GM21526 (cell line): Measurements from ENCODE around the gene NDUFA5.

Experiments
- ATAC-seq: cut with Tn5 transposase; IDR thresholded peaks from one replicate; pipeline ENCODE4 v1.9.1; 2021; ENCODE audit warnings: moderate library complexity; ENCODE audit not compliant: unreplicated experiment, low FRiP score

The NDUFA5 gene

DNA sequence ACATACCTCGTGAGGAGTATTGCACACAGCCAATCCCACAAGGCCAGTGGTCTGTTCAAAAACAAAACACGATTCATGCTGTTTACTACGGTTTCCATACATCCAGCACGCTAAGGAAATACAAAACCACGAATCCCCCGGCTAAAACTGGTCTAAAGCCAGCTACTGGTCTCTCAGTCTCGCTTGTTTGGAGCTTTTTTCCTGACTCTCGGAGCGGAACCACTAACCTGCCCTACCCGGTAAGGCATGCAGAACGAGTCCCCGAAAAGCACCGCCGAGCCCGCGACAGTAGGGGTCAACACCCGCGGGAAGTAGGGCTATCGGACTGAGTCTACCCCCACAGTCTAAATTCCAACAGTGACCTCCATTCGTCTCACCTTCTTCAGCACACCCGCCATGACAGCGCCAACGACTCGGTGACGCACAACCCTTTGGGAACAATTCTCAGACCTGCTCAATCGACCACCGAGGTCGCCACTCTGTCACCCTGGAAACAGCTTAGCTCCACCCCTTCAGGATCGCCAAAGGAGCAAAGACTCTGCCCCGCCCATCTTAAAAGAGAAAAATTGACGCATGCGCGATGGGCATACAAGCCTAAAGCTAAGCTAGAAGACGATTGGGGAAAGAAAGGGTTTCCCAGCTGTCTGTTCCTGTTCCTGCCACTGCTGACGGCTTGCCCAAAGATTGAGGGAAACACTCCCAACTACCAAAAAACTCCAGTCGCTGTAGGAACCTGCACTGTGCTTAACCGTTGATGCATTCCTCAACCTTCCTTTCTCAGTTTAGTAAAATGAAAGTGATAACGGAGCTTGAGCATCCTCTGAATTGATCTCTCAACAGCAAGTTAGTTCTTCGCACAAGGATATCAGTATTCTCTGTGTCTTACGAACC, at the start of gene NDUFA5:
Gene NDUFA5 (minus strand): TSS at position 421 of the 891 bp plus-strand sequence. CDS start 23 bp downstream, at position 398.
- ATAC-seq, result peak; percentile 95

DNA sequence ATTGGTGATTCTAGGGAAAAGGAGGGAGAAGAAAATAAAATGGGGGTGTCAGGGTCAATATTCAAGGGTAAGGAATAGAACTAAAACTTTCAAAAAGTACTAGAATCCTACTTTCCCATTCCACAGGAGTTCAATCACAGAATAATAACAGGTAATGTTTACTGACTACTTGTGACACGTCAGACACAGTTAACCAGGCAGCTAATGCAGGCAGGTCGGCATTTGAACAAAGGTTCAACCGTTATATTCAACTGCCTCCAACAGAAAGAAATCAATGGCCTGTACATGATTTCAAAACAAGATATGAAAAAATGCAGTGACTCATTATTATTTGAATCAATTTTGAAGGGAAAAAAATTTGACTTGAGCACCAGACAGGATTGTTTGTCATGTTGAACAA, 47.1 kb upstream of the NDUFA5 start:
- no peak for ATAC-seq

DNA sequence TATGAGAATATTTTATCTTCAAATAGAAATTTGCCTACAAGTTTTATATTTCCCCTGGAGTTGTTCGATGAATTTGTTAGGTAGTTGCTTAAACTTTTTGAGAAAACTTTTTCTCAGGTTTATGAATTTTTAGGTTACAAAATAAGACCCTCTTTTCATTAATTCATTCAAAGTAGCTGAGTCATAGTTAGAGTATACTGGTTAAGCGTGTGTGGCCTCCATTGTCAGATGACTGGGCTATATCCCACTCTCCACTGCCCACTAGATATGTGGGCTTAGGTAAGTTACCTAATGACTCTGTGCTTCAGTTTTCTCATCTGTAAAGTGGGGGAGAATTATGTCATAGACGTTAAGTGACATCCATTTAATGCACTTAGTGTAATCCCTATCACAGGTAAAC, 45.0 kb upstream of the NDUFA5 start:
- ATAC-seq, result no peak

DNA sequence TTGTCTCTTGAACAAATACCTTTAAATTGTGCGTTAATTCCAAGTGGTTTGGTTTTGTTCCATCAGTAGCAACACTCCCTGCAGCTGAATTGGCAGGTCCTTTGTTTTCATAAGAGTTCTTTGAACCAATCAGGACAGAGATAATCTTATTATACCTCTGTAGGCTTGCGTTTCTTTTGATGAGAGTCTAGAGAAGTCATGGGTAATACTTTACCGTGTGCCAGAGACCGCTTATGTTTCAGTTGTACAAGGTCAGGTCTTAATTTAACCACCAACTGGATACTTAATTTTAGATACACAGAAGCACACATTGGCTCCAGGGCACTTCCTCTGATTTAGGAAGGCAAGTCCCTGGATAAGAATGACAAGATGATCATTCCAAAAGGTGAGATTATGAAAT, 43.9 kb upstream of the NDUFA5 start, which contains the start of gene ASB15:
Gene ASB15 (plus strand): TSS at position 292 of the 400 bp plus-strand sequence. CDS start 12,682 bp downstream, outside the sequence.
- no peak for ATAC-seq

DNA sequence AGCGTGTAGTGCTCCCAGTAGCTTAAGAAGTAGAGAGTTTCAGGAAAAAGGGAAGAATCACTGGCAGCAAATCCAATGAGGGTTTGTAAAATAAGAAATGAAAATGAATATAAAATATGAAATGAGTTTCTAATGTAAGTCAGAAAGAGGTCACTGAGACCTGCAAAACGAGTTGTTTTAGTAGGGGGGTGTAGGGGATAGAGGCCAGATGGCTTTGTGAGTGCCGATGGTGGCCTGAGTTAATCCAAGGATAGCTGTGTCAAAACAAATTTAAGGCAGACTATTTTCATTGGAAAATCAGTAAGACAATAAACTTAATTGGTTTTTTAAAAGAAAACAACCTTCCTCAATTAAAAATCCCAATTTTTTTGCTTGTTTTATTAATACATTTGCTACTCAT, 43.3 kb upstream of the NDUFA5 start:
- no peak for ATAC-seq

DNA sequence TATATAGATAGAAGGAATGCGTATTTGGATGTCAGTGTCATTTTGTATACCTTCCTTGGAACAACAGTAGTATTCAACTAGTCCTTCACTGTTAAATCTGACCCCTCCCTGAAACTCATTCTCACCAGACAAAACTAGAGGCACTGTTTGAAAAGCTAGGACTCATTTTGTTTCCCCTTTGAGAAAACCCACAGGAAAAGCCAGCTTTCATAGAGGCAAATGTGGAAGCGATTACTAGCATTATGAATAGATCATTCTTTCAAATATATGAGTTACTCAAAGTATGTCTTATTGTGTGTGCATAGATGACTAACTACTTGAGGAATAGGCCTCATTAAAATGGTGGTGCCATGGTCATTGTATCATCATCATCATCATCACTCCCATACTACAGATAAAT, 42.1 kb upstream of the NDUFA5 start:
- no peak for ATAC-seq

DNA sequence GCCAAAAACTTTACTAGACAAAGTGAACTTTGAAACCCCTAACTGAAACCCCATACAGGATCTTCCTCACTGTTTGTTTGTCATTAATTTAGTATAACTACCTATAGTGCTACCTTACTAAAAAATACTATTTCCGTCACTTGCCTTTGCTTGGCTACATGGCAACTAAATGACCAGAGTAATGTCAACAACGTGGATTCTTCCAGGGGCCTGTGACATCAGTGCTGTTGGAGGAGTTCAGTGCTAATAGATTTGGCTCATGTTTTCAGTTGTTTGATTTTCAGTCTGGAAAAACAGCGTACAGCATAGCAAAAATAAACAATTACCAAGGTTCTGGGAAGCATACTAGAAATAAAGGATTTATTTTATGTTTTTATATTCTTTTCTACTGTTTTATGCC, 41.0 kb upstream of the NDUFA5 start:
- no peak for ATAC-seq

DNA sequence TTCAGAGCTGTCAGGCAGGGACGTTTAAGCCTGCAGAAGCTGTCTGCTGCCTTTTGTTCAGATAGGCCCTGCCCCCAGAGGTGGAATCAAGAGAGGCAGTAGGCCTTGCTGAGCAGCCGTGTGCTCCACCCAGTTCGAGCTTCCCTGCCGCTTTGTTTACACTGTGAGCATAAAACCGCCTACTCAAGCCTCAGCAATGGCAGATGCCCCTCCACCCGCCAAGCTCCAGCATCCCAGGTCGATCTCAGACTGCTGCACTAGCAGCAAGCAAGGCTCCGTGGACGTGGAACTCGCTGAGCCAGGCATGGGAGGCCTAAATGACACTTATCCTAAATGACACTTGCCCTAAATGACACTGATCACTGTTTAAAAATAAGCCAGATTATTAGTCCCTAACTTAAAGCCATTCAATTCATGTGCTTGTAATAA, 37.2 kb upstream of the NDUFA5 start:
- no peak for ATAC-seq

DNA sequence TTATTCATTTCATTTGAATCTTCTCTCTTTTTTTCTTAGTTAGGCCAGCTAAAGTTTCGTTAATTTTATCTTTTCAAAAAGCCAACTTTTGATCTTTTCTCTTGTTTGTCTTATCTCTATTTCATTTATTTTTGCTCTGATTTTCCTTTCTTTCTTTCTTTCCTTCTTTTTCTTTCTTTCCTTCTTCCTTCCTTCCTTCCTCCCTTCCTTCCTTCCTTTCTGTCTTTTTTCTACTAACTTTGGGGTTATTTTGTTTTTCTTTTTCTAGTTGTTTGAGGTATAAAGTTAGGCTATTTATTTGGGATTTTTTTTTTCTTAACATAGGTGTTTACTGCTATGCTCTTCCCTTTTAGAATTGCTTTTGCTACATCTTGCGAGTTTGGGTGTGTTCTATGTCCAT, 30.8 kb upstream of the NDUFA5 start:
- ATAC-seq, result no peak

DNA sequence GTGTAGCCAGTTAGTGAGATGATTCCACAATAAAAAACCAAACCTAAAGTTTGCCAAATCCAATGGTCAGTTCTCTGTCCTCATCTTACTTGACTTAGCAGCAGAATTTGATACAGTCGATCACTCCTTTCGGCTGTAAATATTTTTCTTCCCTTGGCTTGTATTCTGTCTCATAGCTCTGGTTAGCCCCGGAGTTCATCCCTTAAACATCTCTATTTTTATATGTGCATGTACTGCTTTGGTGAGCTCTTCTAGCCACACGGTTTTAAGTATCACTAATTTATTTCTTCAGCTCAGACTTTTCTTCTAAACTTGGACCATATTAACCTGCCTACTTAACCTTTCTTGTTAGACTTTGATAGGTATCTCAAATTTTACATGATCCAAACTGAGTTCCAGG, 26.2 kb upstream of the NDUFA5 start:
- no peak for ATAC-seq

DNA sequence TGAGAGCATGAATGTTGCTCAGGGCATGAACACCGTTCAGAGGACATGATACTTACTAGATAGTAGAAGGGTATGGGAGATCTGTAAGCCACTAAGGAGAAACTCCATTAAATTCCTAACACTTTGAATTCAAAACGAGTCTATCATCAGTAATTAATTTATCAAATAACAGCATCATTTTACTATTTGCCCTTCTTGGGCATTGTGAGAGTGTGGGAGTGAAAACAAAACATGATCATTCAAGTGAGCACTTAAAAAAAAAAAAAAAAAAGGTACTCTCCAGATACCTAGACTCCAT, 23.5 kb upstream of the NDUFA5 start:
- ATAC-seq, result peak; percentile 11

DNA sequence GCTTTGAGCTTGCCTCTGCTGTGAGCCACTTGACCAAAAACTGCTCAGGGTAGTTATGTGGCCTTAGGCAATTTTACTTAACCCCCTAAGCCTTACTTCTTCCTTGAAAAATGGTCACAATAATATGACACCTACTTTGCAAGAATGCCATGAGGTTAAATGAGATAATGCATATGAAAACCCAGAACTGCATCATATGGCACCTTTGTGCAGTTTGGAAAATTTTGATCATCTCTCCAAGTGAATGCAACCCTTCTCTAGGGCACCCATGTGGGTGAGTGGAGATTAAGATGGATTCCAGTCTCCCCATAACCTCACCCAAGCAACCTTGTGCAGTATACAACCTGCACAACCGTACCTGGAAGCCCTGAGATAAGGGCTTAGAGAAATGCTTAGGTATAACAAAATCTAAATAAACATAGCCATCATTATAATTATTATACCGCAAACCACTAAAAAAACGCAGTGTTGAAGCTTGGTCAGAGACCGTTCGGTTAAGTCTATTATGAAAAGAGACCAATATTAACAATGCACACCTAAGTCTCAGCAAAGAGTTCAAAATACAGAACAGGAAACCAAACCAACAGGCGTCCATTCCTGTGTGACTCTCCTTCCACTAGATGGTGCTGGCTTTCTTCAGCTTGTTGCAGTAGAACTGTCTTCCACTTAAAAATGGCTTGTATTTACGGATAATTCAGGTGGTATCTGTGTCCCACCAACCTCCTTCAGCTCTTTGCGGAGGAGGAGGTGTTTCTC, 23.0 kb upstream of the NDUFA5 start:
- peak; percentile 74 for ATAC-seq

DNA sequence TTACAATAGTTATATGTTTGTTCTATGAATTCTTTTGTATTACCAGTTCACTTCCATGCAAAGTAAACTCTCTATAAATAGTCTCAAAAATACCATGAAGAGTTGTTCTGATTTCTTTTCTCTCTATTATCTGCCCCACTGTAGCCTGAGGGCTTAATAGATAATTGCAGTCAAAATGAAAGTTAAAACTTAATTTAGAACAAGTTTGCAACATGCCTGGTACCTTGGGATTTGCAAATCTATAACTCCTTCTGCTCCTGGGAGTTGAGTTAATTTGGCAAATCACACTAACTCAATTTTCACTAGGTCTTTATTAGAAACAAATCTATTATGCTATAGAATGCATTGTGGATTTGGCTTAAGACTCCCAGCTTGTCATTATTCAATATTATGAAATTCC, 21.8 kb upstream of the NDUFA5 start:
- no peak for ATAC-seq

DNA sequence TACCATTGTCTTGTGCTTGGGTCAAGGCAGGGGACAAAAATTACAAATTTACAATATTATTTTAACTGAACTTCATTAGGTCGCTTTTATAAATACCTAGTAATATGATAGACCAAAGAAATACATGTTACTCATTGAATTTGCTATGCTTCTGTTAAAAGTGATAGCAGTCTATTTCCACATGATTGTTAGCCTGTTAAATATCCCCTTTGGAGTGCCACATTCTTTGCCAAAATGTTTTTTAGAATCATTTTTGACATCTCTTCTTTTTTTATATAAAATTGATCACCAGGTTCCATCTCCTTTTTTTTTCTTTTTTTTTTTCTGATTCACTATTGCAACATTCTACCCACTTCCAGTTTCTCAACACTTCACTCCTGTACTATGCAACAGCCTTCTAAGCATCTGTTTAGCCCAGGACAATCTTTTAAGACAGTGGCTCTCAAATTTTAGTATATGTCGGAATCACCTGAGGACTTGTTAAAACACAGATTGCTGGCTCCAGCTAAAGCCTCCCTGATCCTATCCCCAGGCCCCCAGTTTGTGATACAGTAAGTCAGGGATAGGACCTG, 16.4 kb upstream of the NDUFA5 start:
- ATAC-seq, result no peak

DNA sequence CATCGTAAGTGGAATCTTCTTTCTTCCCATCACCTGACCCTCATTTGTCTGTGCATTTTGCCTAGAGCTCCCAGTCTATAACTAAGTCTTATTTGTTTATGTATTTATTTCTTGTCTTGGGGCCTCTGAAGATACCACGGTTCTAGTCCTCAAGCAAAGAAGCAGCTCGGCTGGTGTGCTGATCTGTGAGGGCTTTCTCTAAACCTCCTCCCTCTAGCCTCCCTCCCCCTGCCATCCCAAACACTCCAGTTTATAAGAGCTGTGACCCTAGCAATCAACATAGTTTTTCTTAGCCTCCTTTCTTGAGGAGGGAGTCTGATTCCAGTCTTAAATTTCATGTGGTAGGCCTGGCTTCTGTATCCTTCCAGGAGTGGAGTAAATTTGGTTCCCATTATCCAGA, 15.7 kb upstream of the NDUFA5 start:
- ATAC-seq, result no peak

DNA sequence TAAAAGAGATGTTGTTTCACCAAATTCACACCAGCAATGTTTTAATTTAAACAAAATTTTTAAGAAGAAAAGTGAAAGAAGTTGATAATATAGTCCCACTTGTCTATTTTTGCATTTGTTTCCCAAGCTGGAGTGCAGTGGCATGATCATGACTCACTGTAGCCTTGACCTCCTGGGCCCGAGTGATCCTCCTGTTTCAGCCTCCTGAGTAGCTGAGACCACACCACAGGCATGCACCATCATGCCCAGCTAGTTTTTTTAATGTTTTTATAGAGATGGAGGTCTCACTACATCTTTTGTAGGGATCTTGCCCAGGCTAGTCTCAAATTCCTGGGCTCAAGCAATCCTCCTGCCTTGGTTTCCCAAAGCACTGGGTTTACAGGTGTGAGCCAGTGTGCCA, 14.1 kb upstream of the NDUFA5 start:
- ATAC-seq, result no peak

DNA sequence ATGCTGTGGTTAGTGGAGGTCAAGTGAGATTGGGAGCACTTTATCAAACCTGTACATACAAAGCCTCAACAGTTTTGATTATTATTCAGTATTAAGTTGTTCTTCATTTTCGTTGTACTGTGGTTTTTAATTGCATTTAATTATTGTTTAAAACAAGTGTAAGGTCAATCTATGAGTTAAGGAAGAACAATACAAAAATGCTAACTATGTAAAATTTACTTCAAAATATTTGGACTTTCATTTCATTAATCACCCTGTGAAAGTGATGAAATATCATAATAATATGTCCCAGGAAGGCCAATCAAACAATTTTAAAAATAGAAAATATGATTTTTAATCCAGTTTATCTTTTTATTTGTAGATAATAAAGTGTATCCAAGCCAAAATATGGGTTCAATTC, 13.6 kb upstream of the NDUFA5 start:
- ATAC-seq, result no peak

DNA sequence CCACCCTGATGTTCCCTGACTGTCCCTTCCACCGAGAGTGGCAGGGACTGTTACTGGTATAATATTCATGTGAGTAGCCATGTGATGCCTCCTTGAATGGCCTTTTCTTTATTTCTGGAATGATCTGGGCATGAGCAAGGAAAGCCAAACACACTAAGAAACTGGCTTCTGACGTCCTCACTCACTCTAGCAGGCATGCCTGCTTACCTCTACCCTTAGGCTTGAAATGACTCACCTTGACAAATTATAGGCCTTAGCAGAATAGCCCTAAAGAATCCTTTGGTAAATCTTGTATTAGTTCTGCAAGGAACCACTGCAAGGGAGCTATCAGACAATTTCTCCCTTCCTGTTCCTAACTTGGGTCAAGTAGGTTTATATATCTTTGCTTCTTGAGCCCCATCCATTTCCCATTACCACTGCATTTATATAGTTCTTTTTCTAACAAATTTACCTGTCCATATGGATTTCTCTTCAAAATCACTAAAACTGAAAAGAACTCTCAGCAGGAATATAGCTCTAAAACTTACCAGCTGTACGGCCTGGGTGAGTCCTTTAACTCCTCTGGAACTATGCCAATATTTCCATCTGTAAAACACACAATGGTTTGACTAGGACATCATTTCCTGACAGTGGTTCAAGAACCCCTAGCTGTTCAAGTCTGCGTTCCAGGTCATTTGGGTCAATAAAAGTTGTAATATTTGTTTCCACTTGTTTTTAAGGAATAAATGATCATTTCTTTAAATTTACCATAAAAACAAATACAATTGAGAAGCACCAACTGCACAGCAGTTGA, 13.0 kb upstream of the NDUFA5 start:
- ATAC-seq, result no peak

DNA sequence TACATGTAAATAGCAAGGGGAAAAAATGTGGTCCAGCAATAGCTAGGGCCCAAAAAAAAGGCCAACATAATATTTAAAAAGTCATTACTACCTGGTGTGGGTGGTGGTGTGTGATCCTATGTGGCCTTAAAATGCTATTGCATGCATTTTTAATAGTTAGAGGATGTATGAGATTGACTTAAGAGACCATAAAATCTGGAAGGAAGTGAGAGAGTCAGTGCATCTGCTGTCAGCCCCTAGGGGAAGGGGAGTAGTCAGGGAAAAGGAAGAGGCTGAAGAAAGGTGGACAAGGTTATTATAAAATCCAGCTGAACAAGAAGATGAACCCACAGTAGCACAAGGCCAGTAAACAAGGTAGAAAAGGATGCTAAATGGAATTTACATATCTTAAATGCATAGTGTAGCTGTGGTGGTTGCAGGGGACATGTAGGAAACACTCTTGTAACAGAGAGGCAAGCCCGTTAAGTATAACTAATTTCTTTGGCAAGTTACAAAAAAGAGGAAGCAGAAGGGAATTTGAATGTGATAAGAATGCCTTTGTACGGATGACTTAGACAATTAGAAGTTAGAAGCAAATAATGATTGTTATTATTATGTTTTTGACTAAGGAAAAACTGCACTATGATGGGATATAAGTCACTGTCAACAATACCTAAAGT, 11.9 kb upstream of the NDUFA5 start:
- no peak for ATAC-seq

DNA sequence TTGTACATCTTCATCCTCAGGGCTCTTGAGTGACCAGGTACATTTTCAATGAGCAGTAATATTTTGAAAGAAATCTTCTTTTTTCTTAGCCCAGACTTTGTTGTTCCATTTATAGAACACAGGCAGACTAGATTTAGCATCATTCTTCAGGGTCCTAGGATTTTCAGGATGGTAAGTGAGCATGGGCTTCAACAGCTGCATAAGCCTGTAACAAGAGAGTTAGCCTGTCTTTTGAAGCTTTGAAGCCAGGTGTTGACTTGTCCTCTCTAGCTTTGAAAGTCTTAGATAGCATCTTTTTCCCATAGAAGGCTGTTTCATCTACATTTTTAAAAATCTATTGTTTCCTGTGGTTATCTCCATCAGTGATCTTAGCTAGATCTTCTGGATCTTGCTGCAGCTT, 4.5 kb upstream of the NDUFA5 start:
- no peak for ATAC-seq
